Measurements from ENCODE around the gene CDK15. TPM values are rescaled to one million over a fixed set of nuclear protein-coding genes. Genes with fewer than 3 reads are reported as not detected.

CDK15 gene
- total RNA-seq, 1 donor from 2014 or later: 3.6 TPM

DNA sequence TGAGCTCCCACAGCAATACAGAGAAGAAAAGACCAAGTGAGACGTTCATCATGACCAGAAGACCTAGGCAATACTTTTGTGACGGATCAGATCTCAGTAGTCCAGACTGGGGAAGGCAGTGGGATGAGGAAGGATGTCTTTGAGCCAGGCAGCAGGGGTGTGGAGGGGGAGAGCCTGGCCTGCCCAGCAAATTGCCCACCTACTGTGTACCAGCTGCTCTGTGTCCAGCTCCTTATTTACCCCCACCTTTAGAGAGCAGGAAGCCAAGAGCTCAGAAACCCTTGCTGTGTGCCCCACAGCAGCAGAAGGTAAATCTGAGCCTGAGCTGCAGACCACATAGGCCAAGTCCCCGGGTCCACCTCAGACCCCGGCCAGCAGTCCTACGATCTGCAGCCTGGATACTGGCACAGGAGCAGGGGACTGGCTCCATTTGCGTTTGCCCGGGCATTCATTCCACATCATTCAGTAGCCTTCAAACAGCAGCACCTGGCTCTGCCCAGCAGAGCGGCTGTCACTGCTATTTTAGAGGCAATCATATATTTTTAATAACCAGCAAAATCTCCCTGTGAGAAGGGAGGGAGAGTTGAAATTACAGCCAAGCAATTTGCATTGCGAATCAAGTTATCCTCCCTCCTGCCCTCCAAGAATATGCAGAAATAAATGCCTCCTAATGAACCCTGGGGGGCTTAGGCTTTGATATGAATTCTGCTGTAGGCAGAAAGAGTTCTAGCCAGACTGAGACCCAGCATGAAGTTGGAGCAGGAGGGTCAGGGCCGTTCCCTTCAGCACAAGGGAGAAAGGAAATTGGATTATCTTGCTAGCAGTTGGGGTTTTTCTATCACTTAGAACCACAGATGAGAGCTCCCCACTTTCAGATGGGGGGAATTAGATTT, 117.3 kb downstream of the CDK15 start:
- DNase-seq (ENCODE audit: low spot score): no peak
- Mint-ChIP-seq H3K9me3 (ENCODE audit: low read depth) (no peaks in the 10 kb centered on the region), H3K4me3 (ENCODE audit: unreplicated experiment) (no peak overlapping the region), H3K27me3 (ENCODE audit: low read depth) (no peaks in the 10 kb centered on the region), H3K27ac (ENCODE audit: unreplicated experiment) (no peak overlapping the region), H3K36me3 (ENCODE audit: low read depth) (no peaks in the 10 kb centered on the region), H3K4me1 (ENCODE audit: low read depth) (peaks cover 3% of the 10 kb centered on the region)
- TF ChIP-seq, protein P1, sequence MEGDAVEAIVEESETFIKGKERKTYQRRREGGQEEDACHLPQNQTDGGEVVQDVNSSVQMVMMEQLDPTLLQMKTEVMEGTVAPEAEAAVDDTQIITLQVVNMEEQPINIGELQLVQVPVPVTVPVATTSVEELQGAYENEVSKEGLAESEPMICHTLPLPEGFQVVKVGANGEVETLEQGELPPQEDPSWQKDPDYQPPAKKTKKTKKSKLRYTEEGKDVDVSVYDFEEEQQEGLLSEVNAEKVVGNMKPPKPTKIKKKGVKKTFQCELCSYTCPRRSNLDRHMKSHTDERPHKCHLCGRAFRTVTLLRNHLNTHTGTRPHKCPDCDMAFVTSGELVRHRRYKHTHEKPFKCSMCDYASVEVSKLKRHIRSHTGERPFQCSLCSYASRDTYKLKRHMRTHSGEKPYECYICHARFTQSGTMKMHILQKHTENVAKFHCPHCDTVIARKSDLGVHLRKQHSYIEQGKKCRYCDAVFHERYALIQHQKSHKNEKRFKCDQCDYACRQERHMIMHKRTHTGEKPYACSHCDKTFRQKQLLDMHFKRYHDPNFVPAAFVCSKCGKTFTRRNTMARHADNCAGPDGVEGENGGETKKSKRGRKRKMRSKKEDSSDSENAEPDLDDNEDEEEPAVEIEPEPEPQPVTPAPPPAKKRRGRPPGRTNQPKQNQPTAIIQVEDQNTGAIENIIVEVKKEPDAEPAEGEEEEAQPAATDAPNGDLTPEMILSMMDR (IDR thresholded peaks at IDR 0.05): no peak

DNA sequence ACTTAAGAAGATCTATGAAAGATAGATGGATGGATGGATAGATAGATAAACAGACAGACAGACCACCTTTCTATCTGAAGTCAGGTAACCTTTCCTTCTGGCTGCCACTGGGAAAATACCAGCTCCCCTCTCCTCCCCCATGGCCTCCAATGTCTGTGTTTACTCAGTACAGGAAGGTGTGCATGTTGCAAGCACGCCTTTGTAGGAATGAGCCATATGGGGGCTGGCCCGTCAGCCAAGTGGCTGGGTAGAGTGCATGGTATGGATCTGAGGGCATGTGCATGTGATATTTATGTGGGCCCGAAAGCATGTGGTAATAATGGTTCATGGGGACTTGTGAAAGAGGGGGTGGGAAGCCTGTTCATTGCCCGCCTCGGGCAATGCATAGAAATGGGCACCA, 118.1 kb downstream of the CDK15 start:
- no peaks in the 10 kb centered on the region for H3K36me3 Mint-ChIP-seq (ENCODE audit: low read depth)
- H3K4me3 Mint-ChIP-seq (ENCODE audit: unreplicated experiment): no peak overlapping the region
- H3K27ac Mint-ChIP-seq (ENCODE audit: unreplicated experiment): no peak overlapping the region
- H3K9me3 Mint-ChIP-seq (ENCODE audit: low read depth): no peaks in the 10 kb centered on the region
- no peak for DNase-seq (ENCODE audit: low spot score)
- TF ChIP-seq, protein P1 (IDR thresholded peaks at IDR 0.05): no peak
- H3K27me3 Mint-ChIP-seq (ENCODE audit: low read depth): no peaks in the 10 kb centered on the region
- no peaks in the 10 kb centered on the region for H3K4me1 Mint-ChIP-seq (ENCODE audit: low read depth)

DNA sequence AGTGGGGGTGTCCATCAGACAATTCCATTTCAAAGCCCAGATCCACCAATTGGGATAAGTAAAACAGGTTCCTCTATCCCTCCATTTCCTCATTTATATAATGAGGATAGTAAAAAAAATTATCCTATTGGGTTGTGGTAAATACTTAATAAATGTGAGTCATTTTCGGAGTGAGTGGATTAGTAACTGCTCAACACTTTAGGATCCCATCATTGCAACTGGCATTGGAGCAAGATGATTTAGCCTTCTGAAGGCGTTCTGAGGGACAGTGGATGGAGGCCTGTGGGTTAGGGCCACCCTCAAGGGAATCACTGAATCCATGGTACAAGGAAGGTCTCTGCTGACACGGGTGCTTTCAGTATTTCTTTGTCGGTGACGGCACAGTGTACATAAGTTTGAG, 118.7 kb downstream of the CDK15 start:
- H3K36me3 Mint-ChIP-seq (ENCODE audit: low read depth): no peaks in the 10 kb centered on the region
- H3K27me3 Mint-ChIP-seq (ENCODE audit: low read depth): no peaks in the 10 kb centered on the region
- H3K9me3 Mint-ChIP-seq (ENCODE audit: low read depth): no peaks in the 10 kb centered on the region
- no peak overlapping the region for H3K27ac Mint-ChIP-seq (ENCODE audit: unreplicated experiment)
- no peak for DNase-seq (ENCODE audit: low spot score)
- TF ChIP-seq, protein P1 (IDR thresholded peaks at IDR 0.05): no peak
- H3K4me3 Mint-ChIP-seq (ENCODE audit: unreplicated experiment): no peak overlapping the region
- peaks cover 5% of the 10 kb centered on the region for H3K4me1 Mint-ChIP-seq (ENCODE audit: low read depth)

DNA sequence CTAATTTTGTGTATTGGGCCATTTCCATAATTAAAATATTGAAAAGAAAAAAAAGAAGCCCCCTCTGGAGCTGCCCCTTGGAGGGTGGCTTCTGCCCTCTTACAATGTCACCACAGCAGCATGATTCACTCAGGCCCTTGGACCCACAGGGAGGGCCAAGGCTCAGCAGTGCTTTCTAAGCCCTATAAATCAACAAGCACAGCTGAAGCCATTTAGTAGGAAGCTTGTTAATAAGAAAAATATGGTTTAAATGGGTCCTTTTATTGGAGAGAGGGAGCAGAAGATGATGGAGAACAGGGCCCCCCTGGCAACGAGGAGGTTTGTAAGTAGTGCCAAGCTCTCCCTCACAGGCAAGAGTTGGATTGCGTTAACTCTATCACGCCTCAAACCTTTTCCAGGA, 119.7 kb downstream of the CDK15 start:
- H3K4me3 Mint-ChIP-seq (ENCODE audit: unreplicated experiment): no peak overlapping the region
- H3K36me3 Mint-ChIP-seq (ENCODE audit: low read depth): no peaks in the 10 kb centered on the region
- H3K4me1 Mint-ChIP-seq (ENCODE audit: low read depth): peaks cover 15% of the 10 kb centered on the region
- TF ChIP-seq, protein P1 (IDR thresholded peaks at IDR 0.05): no peak
- H3K27ac Mint-ChIP-seq (ENCODE audit: unreplicated experiment): no peak overlapping the region
- DNase-seq (ENCODE audit: low spot score): no peak
- no peaks in the 10 kb centered on the region for H3K9me3 Mint-ChIP-seq (ENCODE audit: low read depth)
- no peaks in the 10 kb centered on the region for H3K27me3 Mint-ChIP-seq (ENCODE audit: low read depth)

DNA sequence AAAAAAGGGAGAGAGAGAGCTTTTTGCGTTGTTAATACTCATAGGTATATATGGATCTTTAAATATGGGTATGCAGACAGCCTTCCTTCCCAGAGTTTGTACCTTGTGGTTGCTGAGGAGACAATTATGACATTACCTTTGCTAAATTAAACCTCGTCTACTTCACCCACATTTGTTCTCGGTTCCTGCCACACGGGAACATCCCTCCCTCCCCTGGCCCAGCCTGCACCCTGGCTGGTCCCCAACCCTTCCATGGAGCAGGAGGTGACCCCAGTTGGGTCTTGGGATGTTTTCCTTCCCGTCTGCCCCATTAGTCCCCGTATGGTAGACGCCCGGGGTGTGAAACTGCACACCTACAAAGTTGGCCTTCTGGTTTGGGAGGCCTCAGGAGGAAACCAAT, 122.0 kb downstream of the CDK15 start:
- H3K27ac Mint-ChIP-seq (ENCODE audit: unreplicated experiment): no peak overlapping the region

More for the DNA sequence above, 122.0 kb downstream of the CDK15 start:
- no peaks in the 10 kb centered on the region for H3K27me3 Mint-ChIP-seq (ENCODE audit: low read depth)
- H3K36me3 Mint-ChIP-seq (ENCODE audit: low read depth): no peaks in the 10 kb centered on the region
- H3K4me3 Mint-ChIP-seq (ENCODE audit: unreplicated experiment): no peak overlapping the region
- H3K9me3 Mint-ChIP-seq (ENCODE audit: low read depth): no peaks in the 10 kb centered on the region
- H3K4me1 Mint-ChIP-seq (ENCODE audit: low read depth): peaks cover 38% of the 10 kb centered on the region
- no peak for DNase-seq (ENCODE audit: low spot score)
- TF ChIP-seq, protein P1 (IDR thresholded peaks at IDR 0.05): no peak

Data from chondrocyte (in vitro differentiated cells).